VCaP (cell line): ENCODE measurements around the gene CGB3.

Experiments
- H3K27ac ChIP-seq: fragments of 450-650 bp; 2 replicates; pipeline ENCODE4 v1.5.1; 2017
- CTCF ChIP-seq: fragments of 450-650 bp; conservative IDR thresholded peaks from 2 replicates; pipeline ENCODE4 v1.5.1; 2017; ENCODE audit warnings: mild to moderate bottlenecking, moderate library complexity

The CGB3 gene

GRCh38 chr19:49022116-49022515 lies 2.0 kb downstream of the CGB3 start:
- H3K27ac ChIP-seq = no peak overlapping the region
- TF ChIP-seq CTCF = no peak

- no peak for TF ChIP-seq CTCF
- H3K27ac ChIP-seq = no peak overlapping the region
These were observed 2.9 kb downstream of the CGB3 start for GRCh38 chr19:49020931-49021895.

- no peak overlapping the region for H3K27ac ChIP-seq
- no peak for TF ChIP-seq CTCF
These were observed 3.8 kb downstream of the CGB3 start for GRCh38 chr19:49020342-49020741.

- TF ChIP-seq CTCF = peak; percentile 20; the same call in 1 of the 2 replicates
These were observed 4.7 kb downstream of the CGB3 start for GRCh38 chr19:49019242-49019932.

DNA sequence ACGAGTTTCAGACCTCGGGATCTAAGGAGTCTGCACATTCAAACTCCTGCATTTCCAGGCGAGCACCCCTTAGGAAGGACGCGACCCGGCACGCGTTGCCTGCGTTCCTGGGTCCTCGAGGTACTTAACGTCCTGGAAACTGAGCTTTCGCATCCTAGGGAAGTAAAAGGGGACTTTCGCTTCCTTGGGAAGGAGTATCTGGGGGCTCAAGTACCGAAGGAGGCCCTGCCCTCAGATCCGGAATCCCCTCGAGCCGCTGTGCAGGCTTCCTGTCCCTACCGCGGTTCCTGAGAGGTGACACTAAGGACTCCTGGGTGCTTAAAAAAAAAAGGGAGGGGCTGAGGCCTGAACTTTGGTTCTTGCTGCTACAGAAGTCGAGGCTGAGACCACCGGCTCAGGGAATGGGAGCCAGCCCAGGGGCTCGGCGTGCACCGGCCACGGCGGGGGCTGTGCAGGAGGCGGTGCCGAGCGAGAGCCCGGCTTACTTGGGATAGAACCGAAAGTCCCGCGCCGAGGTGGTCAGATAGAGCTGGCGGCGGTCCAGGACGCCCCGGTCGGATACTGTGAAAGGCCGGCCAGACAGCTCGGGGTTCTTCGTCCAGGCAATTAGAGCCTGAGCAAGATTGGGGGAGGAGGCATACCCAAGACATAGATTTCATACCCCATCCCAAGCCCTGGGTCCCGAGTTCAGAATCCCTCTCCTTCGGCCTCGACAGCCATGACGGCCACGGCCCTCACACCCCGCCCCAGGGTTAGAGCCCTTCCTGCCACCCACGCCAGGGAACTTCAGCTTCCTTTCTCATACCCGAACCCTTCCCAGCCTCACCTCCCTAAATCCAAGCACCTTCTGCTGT lies 5.5 kb downstream of the CGB3 start:
- H3K27ac ChIP-seq = peak overlapping the region; percentile 57; the same call in 1 of the 2 replicates

More at GRCh38 chr19:49019242-49019932, 4.7 kb downstream of the CGB3 start:
- H3K27ac ChIP-seq = no peak overlapping the region; the same call in 1 of the 2 replicates

- H3K27ac ChIP-seq = peak overlapping the region; percentile 57; the same call in 1 of the 2 replicates
- TF ChIP-seq CTCF = peak; percentile 74
These were observed 6.3 kb downstream of the CGB3 start for GRCh38 chr19:49017666-49018351.

DNA sequence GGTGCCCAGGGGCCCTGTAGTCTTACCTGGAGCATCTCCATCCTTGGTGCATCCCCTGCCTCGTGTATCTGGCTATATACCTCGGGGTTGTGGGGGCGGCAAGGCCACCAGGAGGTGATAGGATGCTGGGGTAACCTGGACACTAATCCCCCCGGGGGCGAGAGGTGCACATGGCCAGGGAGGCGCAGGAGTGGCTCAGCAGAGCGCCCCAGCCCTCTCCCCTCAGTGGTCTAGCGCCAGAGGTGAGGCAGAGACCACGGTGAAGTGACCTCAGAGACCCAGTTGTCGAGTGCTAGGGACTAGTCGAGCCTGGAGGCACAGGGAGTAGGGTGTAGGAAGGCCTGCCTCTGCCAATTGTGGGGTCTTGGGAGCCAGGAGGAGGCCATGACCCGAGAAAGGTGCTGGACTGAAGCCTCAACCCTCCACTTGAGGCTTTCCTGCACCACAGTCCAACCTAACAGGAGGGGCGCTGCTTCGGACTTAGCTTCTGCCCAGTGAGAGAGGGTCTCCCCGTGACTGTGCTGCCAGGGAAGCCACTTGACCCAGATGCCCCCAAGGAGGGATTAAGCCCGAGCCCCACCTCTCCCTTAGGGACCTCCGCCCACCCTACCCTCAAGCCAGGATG lies 7.0 kb downstream of the CGB3 start, which contains the start of gene LHB:
Gene LHB, minus strand, starts transcription at position 51 of the 625 bp plus-strand sequence. Its CDS starts 10 bp downstream, at position 41.
- TF ChIP-seq CTCF = no peak
- peak within 1 kb of the TSS; percentile 57; the same call in 1 of the 2 replicates for H3K27ac ChIP-seq
